ENCODE data around the gene FNDC3B.

DNA sequence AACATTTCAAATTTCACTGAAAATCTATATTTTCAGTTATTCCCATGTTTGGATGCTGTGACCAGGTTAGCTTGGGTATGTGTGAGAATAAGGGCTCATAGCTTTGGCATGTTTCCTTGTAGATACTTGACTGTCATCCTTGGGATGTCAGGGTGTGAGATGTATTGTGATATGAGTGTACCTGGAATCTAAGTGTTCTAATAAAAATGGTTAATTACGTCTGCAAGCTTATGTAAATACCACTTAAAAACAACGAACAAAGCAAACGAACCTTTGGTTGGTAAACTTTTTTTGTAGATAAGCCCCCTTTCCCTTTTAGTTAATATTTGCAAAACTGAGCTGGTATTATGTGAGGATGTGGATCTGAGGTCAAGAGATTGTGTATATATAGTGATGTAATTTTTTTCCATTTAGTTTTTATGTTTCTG lies 63.5 kb downstream of the FNDC3B start:
- TF ChIP-seq, protein P1, sequence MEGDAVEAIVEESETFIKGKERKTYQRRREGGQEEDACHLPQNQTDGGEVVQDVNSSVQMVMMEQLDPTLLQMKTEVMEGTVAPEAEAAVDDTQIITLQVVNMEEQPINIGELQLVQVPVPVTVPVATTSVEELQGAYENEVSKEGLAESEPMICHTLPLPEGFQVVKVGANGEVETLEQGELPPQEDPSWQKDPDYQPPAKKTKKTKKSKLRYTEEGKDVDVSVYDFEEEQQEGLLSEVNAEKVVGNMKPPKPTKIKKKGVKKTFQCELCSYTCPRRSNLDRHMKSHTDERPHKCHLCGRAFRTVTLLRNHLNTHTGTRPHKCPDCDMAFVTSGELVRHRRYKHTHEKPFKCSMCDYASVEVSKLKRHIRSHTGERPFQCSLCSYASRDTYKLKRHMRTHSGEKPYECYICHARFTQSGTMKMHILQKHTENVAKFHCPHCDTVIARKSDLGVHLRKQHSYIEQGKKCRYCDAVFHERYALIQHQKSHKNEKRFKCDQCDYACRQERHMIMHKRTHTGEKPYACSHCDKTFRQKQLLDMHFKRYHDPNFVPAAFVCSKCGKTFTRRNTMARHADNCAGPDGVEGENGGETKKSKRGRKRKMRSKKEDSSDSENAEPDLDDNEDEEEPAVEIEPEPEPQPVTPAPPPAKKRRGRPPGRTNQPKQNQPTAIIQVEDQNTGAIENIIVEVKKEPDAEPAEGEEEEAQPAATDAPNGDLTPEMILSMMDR (conservative IDR thresholded peaks at IDR 0.05; ENCODE audit: low read depth, low read length), result no peak
- TF ChIP-seq EZH2 (IDR thresholded peaks at IDR 0.05; ENCODE audit: low read length, unreplicated experiment), result no peak
